NCI-H146 treated with DMSO at 0.1 percent for 48 hours (cell line): Measurements from ENCODE around the gene CD37.
"Not testable (repeated sequence)": the region's sequence is repeated elsewhere in the genome, so short reads cannot be mapped to it uniquely, and the experiment has no call there.

Experiments
- DNase-seq: peaks from one replicate; lab custom pipeline; 2025; ENCODE audit not compliant: unreplicated experiment; lab: John Stamatoyannopoulos, UW

Gene CD37

GRCh38 chr19:49328741-49329140 is 6.5 kb upstream of the CD37 start:
- DNase-seq: no peak

DNA sequence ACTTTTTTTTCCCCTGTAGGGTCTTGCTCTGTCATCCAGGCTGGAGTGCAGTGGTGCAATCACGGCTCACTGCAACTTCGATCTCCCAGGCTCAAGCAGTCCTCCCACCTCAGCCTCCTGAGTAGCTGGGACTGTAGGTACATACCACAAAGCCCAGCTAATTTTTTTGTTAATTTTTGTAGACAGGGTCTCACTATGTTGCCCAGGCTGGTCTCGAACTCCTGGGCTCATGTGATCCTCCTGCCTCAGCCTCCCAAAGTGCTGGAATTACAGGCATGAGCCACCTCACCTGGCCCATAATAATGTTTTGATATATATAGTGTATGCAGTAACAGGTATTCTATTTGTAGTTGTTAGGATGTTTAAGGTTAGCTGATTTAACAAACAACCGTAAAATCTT is 4.0 kb upstream of the CD37 start:
- DNase-seq: not testable (repeated sequence)

- DNase-seq: no peak
Measured at GRCh38 chr19:49331616-49332055, 3.6 kb upstream of the CD37 start.

GRCh38 chr19:49332691-49333417 is 2.4 kb upstream of the CD37 start:
- DNase-seq: not testable (repeated sequence)

- no peak for DNase-seq
Measured at GRCh38 chr19:49333418-49333805, 1.8 kb upstream of the CD37 start.

DNA sequence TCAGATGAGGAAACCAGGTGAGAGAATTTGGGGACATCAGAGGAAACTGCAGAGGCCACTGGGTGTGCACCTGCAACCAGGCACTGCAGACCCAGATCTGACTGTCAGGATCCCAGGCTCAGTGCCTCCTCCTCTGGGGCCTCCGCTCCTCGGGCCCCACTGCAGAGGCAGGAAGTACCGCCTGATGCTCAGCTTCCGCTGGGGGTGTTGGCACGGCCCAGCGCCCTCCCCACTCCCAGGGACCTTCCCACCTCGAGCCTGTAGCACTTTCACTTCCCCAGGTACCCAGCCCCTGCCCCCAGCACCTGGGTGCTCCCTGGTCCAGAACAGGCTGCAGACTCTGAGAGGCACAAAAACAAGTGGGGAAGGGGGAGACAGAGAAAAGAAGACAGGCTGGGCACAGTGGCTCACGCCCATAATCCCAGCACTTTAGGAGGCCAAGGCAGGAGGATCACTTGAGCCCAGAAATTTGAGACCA is 1.4 kb upstream of the CD37 start:
- no peak for DNase-seq

DNA sequence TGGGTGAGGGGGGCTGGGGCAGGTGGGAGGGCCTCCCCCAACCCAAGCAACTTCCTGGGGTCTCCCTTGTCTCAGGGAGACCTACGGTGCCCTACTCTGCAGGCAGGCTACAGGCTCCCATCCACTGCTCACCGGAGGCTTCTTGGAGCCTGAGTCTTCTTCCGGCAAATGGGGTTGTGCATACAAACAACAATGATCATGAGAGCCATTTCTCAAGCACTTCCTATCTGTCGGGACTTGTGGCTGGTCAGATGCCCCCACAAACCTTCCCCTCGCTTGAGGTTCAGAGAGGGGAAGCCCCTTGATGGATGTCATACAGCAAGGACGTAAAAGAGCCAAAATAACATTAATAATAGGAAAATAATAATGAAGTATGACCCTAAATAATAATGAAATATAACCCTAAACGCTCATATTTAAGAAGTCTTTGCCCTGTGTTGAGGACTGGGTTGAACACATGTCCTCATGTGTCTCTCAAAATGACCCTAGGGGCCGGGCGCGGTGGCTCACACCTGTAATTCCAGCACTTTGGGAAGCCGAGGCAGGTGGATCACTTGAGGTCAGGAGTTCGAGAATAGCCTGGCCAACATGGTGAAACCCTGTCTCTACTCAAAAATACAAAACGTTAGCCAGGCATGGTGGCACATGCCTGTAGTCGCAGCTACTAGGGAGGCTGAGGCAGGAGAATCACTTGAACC is 727 bp downstream of the CD37 start:
- no peak for DNase-seq

- DNase-seq: no peak
Measured at GRCh38 chr19:49336482-49337266, 1.5 kb downstream of the CD37 start.

DNA sequence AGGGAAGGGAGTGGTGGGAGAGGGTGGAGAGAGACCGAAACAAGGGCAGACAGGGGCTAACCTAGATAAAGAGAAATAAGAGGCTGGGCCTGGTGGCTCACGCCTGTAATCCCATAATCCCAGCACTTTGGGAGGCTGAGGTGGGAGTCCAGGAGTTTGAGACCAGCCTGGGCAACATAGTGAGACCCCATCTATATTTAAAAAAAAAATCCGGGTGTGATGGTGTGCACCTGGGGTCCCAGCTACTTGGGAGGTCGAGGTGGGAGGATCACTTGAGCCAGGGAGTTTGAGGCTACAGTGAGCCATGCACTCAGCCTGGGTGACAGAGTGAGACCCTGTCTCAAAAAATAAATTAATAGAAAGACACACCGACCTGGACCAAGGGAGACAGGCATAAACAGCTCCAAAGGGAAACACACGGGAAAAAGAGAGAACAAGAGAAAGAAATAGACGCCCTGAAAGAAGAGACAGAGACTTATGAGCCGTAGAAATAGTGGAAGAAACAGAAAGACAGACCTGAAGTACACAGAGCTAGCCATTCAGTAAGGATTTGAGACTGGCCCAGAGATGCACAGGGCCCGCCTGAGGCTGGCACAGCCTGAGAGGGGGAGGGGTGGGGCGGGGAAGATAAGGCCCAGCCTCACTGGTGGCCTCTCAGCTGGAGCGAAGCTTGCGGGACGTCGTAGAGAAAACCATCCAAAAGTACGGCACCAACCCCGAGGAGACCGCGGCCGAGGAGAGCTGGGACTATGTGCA is 2.2 kb downstream of the CD37 start:
- no peak for DNase-seq

- DNase-seq: no peak
Measured at GRCh38 chr19:49338023-49338677, 2.9 kb downstream of the CD37 start.

GRCh38 chr19:49338691-49339300 is 3.6 kb downstream of the CD37 start:
- DNase-seq: no peak

GRCh38 chr19:49339301-49340068 is 4.3 kb downstream of the CD37 start:
- DNase-seq: no peak

- DNase-seq: no peak
Measured at GRCh38 chr19:49340069-49340864, 5.1 kb downstream of the CD37 start.

GRCh38 chr19:49340865-49341718 is 5.9 kb downstream of the CD37 start:
- DNase-seq: no peak

GRCh38 chr19:49342291-49342721 is 7.1 kb downstream of the CD37 start:
- DNase-seq: no peak

DNA sequence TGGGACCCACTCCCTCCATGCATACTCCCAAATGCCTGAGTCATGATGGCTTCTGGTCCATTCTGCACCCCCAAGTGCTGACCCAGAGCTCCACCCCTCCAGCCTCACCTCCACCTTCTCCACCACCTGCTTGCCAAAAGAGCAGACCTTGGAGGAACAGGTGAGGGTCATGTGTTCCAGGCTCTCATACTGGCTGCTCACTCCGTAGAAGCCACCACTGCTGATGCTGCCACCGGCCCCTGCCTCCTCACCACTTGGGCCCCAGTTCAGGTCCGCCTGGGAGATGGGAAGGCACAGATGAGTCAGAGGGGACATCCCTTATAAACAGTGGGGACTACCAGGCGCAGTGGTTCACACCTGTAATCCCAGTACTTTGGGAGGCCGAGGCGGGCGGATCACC is 7.9 kb downstream of the CD37 start:
- DNase-seq: no peak
